Activated CD4-positive, alpha-beta memory T cell treated with anti-CD3 and anti-CD28 coated beads for 36 hours (primary cell): ENCODE results near the gene CPSF4. TPM values are rescaled to one million over a fixed set of nuclear protein-coding genes. Genes with fewer than 3 reads are reported as not detected.
"Not testable (repeated sequence)": the region's sequence is repeated elsewhere in the genome, so short reads cannot be mapped to it uniquely, and the experiment has no call there.

Experiments used
- CTCF ChIA-PET: fragments of 350-600 bp; sonication (Branson Sonifier 250); formaldehyde crosslinking; loops from one replicate; lab custom pipeline; 2021; ENCODE audit warnings: antibody characterized with exemption, inconsistent platforms; lab: Charles Lee
- POLR2A ChIA-PET: fragments of 350-600 bp; sonication (Branson Sonifier 250); formaldehyde crosslinking; loops from one replicate; lab custom pipeline; 2021; ENCODE audit warnings: antibody characterized with exemption; lab: Charles Lee
- DNase-seq: peaks from one replicate; pipeline ENCODE4 v3.0.0-alpha.2; 2020
- H3K27ac Mint-ChIP-seq: one replicate; pipeline ENCODE4 v1.8.0; 2021; ENCODE audit warnings: mixed read lengths
- H3K27me3 Mint-ChIP-seq: one replicate; pipeline ENCODE4 v1.8.0; 2021; ENCODE audit warnings: mixed read lengths
- H3K36me3 Mint-ChIP-seq: one replicate; pipeline ENCODE4 v1.8.0; 2021; ENCODE audit warnings: mixed read lengths
- H3K4me1 Mint-ChIP-seq: one replicate; pipeline ENCODE4 v1.8.0; 2021; ENCODE audit warnings: low read depth, mixed read lengths
- H3K4me3 Mint-ChIP-seq: one replicate; pipeline ENCODE4 v1.8.0; 2021; ENCODE audit warnings: mild to moderate bottlenecking, mixed read lengths
- H3K9me3 Mint-ChIP-seq: one replicate; pipeline ENCODE4 v1.8.0; 2021; ENCODE audit warnings: mixed read lengths
- intact Hi-C: fragments of 100-400 bp; cut with micrococcal nuclease; formaldehyde crosslinking; loops from one replicate; pipeline ENCODE4 v1.15.1; 2023
- total RNA-seq, 2 experiments: library from RNA; stranded (reverse); gene quantifications; one replicate each; pipeline ENCODE4 v1.2.3, GENCODE V29; 2021

Gene CPSF4
- total RNA-seq, 2 experiments from 2014 or later, result 57.7 to 60.3 TPM

DNA sequence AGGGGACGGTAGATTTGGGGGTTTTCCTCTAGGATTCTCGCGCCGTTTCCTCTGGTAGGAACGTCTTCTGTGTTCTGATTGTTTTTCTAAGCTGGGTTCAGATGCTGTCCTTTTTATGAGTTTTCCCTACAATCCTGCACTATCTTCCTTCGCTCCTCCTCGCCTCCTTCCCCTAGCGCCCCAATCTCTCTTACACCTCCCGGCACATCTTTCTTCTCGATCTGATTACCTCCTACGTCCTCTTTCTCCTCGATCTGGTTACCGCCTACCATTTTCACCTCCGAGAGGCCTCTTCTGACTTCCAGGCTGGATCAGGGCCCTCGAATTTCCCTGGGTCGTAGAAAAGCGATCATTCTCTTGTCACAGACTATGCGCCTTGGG lies 29.6 kb upstream of the CPSF4 start:
- Mint-ChIP-seq H3K4me3 (peak overlapping the region; percentile 99), H3K9me3 (no peaks in the 10 kb centered on the region), H3K27ac (peak overlapping the region; percentile 99), H3K36me3 (peaks cover 32% of the 10 kb centered on the region), H3K4me1 (peaks cover 39% of the 10 kb centered on the region), H3K27me3 (no peaks in the 10 kb centered on the region)
- intact Hi-C loops, result loop anchor here (2.0 to 10.0 kb wide), 5 partner anchors 16 to 1020 kb away; partner anchors contain the start of genes FAM200A, MEPCE, ZCWPW1 and ZNF394
- POLR2A ChIA-PET, result interaction anchor here (0.5 to 3.6 kb wide), 16 partner anchors 9 to 1767 kb away, joined by 3 to 27 read pairs (median 5); partner anchors contain the start of genes ARPC1B, CPSF4, PTCD1 and ZNF655
- peak; percentile 30 for DNase-seq
- CTCF ChIA-PET, result interaction anchor here (0.6 kb wide), 1 partner anchor 156 kb away, joined by 5 read pairs; no protein-coding TSS in a partner anchor

DNA sequence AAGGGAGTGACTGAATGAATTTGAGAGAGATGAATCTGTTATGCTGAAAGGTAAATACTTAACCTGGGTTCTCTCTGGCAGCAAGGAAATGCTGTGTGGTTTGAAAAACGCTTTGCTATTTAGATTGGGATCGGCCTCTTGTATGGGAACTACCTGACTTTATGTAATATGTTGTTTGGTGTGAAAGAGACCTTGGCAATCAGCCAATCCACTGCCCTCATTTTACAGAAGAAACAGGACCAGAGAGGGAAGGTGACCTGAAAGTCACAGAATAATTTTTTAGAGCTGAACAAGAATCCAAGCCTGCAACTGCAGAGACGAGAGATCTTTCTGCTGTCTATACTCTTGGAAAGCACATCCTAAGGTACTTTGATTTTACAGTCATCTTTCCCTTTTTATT lies 28.9 kb upstream of the CPSF4 start:
- DNase-seq, result no peak
- peak overlapping the region; percentile 99 for H3K4me3 Mint-ChIP-seq
- intact Hi-C loops, result loop anchor here (2.0 to 10.0 kb wide), 5 partner anchors 17 to 1019 kb away; partner anchors contain the start of genes FAM200A, MEPCE, ZCWPW1 and ZNF394
- H3K4me1 Mint-ChIP-seq, result peaks cover 37% of the 10 kb centered on the region
- H3K36me3 Mint-ChIP-seq, result peaks cover 33% of the 10 kb centered on the region
- ChIA-PET CTCF (no interaction called here), POLR2A (interaction anchor here (1.2 to 3.6 kb wide), 6 partner anchors 10 to 80 kb away, joined by 3 to 27 read pairs (median 8); partner anchors contain the start of gene ARPC1B)
- H3K27me3 Mint-ChIP-seq, result no peaks in the 10 kb centered on the region
- peak overlapping the region; percentile 99 for H3K27ac Mint-ChIP-seq
- H3K9me3 Mint-ChIP-seq, result no peaks in the 10 kb centered on the region

DNA sequence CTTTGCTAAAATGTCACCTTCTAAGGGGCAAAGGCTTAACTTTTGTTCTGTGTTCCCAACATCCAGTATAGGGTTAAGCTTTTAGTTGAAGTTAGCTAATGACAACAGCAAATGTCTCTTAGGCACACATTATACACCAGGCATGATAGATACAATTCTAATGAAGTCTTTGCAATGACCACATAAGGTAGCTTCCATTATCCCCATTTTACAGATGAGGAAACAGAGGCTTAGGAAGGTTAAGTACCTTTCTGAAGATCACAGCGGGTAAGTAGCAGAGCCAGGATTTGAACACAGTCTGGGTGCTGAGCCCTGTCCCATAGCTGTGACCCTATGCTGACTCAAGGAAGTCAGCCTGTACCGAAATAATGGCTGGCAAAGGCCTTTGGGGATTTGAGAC lies 28.1 kb upstream of the CPSF4 start:
- CTCF ChIA-PET, result no interaction called here

DNA sequence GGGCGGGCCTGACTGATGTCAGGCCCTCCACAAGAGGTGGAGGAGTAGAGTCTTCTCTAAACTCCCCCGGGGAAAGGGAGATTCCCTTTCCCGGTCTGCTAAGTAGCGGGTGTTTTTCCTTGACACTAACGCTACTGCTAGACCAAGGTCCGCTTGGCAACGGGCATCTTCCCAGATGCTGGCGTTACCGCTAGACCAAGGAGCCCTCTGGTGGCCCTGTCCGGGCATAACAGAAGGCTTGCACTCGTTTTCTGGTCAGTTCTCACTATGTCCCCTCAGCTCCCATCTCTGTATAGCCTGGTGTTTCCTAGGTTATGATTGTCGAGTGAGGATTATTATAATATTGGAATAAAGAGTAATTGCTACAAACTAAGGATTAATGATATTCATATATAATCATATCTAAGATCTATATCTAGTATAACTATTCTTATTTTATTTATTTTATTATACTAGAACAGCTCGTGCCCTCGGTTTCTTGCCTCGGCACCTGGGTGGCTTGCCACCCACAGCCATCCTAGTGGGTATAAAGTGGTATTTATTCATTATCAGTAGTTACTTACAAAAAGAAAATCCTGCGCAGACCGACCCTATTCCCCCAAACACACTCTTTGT lies 23.1 kb upstream of the CPSF4 start:
- CTCF ChIA-PET, result interaction anchor here (0.8 to 1.0 kb wide), 3 partner anchors 8 to 33 kb away, joined by 3 to 4 read pairs (median 3); no protein-coding TSS in a partner anchor
- intact Hi-C loops, H3K9me3 Mint-ChIP-seq, H3K27me3 Mint-ChIP-seq, POLR2A ChIA-PET, H3K4me3 Mint-ChIP-seq: not testable (repeated sequence)
- Mint-ChIP-seq H3K27ac (peak overlapping the region; percentile 16), H3K4me1 (peaks cover 16% of the 10 kb centered on the region), H3K36me3 (peaks cover 52% of the 10 kb centered on the region)
- peak; percentile 50 for DNase-seq

More for the DNA sequence above, 28.1 kb upstream of the CPSF4 start:
- no peak for DNase-seq
- H3K36me3 Mint-ChIP-seq, result peaks cover 38% of the 10 kb centered on the region
- H3K9me3 Mint-ChIP-seq, result no peaks in the 10 kb centered on the region
- POLR2A ChIA-PET, result no interaction called here
- H3K27ac Mint-ChIP-seq, result peak overlapping the region; percentile 58
- peaks cover 36% of the 10 kb centered on the region for H3K4me1 Mint-ChIP-seq
- H3K4me3 Mint-ChIP-seq, result peak overlapping the region; percentile 99
- H3K27me3 Mint-ChIP-seq, result no peaks in the 10 kb centered on the region
- intact Hi-C loops, result no loop called here

DNA sequence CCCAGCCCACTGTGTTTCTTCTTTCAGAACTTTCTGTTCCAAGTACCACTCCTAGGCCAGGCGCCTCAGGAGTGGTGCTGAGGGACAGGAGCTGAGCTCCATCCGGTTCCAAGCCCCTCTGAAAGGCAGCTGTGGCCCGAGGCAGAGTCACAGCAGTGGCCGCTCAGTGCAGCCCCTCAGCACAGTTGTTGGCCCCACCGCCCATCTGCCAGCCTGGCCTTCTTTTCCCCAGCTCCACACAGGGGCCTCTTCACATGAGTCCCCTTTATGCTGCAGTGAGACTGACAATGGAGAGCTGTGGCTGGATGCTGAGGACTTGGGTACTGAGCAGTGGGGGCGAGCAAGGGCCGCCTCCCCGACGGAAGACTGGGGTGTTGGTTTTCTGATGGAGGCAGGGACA lies 20.5 kb upstream of the CPSF4 start:
- DNase-seq, result no peak
- H3K27me3 Mint-ChIP-seq, result no peaks in the 10 kb centered on the region
- CTCF ChIA-PET, result no interaction called here
- POLR2A ChIA-PET, result no interaction called here
- peaks cover 9% of the 10 kb centered on the region for H3K4me1 Mint-ChIP-seq
- no peak overlapping the region for H3K27ac Mint-ChIP-seq
- intact Hi-C loops, result no loop called here
- no peaks in the 10 kb centered on the region for H3K9me3 Mint-ChIP-seq
- H3K36me3 Mint-ChIP-seq, result peaks cover 34% of the 10 kb centered on the region
- H3K4me3 Mint-ChIP-seq, result no peak overlapping the region

DNA sequence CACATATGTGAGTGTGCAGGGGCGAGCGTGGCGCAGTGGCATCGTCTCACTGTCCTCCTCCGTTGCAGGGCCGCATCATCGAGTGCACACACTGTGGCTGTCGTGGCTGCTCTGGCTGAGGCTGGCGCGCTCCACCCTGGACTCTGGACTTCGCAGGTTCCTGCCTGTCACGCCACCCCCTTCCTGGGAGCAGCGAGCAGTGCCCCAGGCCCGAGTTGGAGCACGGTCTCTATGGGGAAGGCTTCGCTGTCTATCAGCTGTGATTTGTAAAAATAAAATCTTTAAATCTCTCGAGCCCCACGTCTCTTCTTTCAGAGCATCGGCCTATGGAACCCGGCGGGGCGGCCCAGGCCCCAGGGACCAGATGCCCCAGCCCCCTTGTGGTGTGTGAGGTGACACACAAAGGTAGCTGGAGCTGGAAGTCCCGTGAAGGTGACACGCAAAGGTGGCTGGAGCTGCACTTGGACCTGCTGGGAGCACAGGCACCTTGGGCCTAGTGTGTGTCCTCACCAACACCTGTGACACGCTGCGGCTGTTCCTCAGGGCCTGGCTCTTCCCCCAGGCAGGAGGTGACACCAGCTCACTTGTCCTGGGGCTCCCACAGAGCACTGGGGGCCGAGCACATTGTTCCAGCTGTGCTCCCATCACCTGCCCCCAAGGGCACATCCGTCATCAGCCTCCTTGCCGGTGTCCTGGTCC lies 19.3 kb upstream of the CPSF4 start:
- Mint-ChIP-seq H3K36me3 (peaks cover 33% of the 10 kb centered on the region), H3K4me3 (no peak overlapping the region), H3K9me3 (no peaks in the 10 kb centered on the region), H3K27ac (no peak overlapping the region), H3K27me3 (no peaks in the 10 kb centered on the region), H3K4me1 (peaks cover 8% of the 10 kb centered on the region)
- intact Hi-C loops, result no loop called here
- DNase-seq, result no peak
- ChIA-PET POLR2A (interaction anchor here (2.1 kb wide), 1 partner anchor 12 kb away, joined by 7 read pairs; the partner anchor contains the start of genes BUD31 and PDAP1), CTCF (interaction anchor here (0.8 kb wide), 1 partner anchor 44 kb away, joined by 3 read pairs; no protein-coding TSS in a partner anchor)

DNA sequence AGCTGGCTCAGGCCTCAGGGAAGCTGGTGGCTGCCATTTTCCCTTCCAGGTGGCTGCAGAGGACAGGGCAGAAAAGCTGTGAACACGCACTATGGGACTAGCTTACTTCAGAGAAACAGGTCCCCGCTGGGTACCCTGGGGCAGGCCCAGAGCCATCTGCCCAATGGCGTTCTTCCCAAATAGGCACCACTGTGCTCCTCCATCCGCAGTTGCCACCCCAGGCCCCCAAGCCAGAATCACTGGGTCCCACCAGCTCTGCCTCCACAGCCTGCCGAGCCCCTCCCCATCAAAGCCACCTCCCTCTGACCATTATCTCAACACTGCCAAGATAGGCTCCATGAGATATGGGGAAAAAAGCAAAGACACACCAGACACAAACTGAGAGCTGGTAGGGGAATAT lies 18.5 kb upstream of the CPSF4 start:
- H3K4me1 Mint-ChIP-seq, result peaks cover 6% of the 10 kb centered on the region
- H3K27ac Mint-ChIP-seq, result no peak overlapping the region
- POLR2A ChIA-PET, result interaction anchor here (0.6 to 2.1 kb wide), 3 partner anchors 12 to 77 kb away, joined by 3 to 7 read pairs (median 3); partner anchors contain the start of genes BUD31 and PDAP1
- CTCF ChIA-PET, result interaction anchor here (0.8 kb wide), 1 partner anchor 44 kb away, joined by 3 read pairs; no protein-coding TSS in a partner anchor
- H3K9me3 Mint-ChIP-seq, result no peaks in the 10 kb centered on the region
- intact Hi-C loops, result no loop called here
- H3K27me3 Mint-ChIP-seq, result no peaks in the 10 kb centered on the region
- H3K4me3 Mint-ChIP-seq, result no peak overlapping the region
- peaks cover 27% of the 10 kb centered on the region for H3K36me3 Mint-ChIP-seq
- DNase-seq, result no peak

DNA sequence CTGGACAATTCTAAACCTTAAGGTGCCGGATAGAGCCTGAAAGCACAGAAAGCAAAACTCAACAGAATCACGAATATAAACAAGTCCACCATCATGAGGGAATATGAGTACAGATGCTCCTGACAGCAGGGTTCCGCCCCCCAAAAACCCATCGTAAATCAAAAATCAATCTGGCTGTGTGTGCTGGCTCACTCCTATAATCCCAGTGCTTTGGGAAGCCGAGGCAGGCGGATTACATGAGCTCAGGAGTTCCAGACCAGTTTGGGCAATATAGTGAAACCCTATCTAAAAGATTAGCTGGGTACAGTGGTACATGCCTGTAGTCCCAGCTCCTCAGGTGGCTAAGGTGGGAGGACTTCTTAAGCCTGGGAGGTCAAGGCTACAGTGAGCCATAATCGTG lies 17.8 kb upstream of the CPSF4 start:
- no peak overlapping the region for H3K4me3 Mint-ChIP-seq
- ChIA-PET POLR2A (interaction anchor here (2.1 kb wide), 1 partner anchor 13 kb away, joined by 7 read pairs; the partner anchor contains the start of genes BUD31 and PDAP1), CTCF (no interaction called here)
- H3K9me3 Mint-ChIP-seq, result no peaks in the 10 kb centered on the region
- intact Hi-C loops, result no loop called here
- H3K27ac Mint-ChIP-seq, result no peak overlapping the region
- H3K36me3 Mint-ChIP-seq, result peaks cover 28% of the 10 kb centered on the region
- no peak for DNase-seq
- no peaks in the 10 kb centered on the region for H3K27me3 Mint-ChIP-seq
- H3K4me1 Mint-ChIP-seq, result peaks cover 3% of the 10 kb centered on the region

DNA sequence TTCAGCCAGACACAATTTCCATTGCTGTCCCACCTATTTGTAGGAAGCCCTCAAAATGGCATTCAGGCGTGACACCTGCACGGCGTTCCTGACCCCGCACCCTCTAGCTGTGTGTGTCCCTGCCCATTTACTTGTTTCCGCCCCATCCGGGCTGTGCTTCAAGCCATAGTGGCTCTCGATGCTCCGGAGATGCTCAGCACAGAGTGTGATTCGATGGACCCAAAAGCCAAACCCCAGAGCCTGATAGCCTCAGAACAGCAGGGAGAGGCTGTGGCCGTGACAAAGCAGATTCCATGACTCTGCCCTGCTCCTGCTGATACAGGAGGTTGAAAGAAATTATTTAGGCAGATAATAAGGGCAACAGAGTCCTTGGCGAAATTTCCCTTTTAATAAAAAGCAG lies 16.6 kb upstream of the CPSF4 start:
- H3K27ac Mint-ChIP-seq, result no peak overlapping the region
- H3K4me3 Mint-ChIP-seq, result no peak overlapping the region
- ChIA-PET POLR2A (interaction anchor here (0.6 to 1.0 kb wide), 3 partner anchors 11 to 136 kb away, joined by 3 to 7 read pairs (median 3); no protein-coding TSS in a partner anchor), CTCF (no interaction called here)
- no peaks in the 10 kb centered on the region for H3K4me1 Mint-ChIP-seq
- no peaks in the 10 kb centered on the region for H3K9me3 Mint-ChIP-seq
- peaks cover 21% of the 10 kb centered on the region for H3K36me3 Mint-ChIP-seq
- no peak for DNase-seq
- intact Hi-C loops, result no loop called here
- H3K27me3 Mint-ChIP-seq, result no peaks in the 10 kb centered on the region

DNA sequence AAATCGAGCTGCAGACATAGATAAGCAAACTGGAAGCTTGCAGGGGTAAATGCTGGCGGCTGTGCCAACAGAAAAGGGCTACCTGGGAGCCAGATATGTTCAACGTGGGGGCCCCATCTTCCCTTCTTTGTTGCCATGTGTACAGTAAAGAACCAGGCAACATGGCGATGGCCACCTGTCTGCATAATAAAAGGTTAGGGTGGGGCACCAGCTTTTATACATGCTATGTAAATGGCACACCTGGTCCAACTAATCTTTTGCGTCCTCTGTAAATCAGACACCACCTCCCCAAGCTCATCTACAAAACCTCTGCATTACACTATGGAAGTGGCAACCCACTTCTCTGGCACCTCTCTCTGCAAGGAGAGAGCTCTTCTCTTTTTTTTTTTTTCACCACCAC lies 16.1 kb upstream of the CPSF4 start:
- H3K36me3 Mint-ChIP-seq, result peaks cover 16% of the 10 kb centered on the region
- no peak overlapping the region for H3K4me3 Mint-ChIP-seq
- no peaks in the 10 kb centered on the region for H3K9me3 Mint-ChIP-seq
- intact Hi-C loops, result no loop called here
- no peak for DNase-seq
- POLR2A ChIA-PET, result interaction anchor here (0.6 to 1.9 kb wide), 4 partner anchors 11 to 135 kb away, joined by 3 to 7 read pairs (median 5); no protein-coding TSS in a partner anchor
- CTCF ChIA-PET, result no interaction called here
- no peak overlapping the region for H3K27ac Mint-ChIP-seq
- no peaks in the 10 kb centered on the region for H3K27me3 Mint-ChIP-seq
- no peaks in the 10 kb centered on the region for H3K4me1 Mint-ChIP-seq

DNA sequence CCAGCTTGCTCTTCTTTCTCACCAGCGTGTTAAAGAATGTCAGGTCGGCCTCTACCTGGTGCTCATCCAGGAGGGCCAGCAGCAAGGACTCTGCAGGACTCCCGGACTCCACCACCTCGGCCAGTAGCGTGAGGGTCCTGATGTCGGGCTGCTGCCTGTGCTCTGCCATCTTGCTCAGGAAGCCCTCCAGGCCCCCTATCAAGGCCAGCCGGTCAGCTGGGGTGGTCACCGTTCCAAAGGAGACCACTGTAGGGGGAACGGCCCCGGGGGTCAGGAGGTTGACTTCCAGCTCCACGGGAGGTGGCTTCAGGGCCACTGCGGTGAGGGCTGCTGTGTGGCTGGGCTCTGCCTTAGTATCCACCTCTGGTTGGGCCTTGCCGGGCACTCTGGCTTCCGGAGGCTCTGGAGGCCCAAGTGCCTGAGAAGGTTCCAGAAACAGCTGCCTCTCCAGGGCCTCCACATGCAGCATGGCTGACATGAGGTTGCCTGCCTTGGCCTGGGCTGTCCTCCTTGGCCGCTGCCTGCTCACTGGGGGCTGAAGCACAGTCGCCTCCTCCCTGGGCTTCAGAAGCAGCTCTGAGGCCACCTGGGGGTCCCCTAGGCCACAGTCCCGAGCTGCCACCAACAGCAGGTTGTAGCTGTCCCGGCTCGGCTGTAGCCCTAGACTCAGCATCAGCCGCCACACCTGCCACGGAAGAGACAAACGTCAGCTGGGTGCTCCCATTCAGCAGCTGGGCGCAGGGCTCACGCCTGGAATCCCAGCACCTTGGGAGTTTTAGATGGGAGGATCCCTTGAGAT lies 13.6 kb upstream of the CPSF4 start:
- POLR2A ChIA-PET, result no interaction called here
- CTCF ChIA-PET, result interaction anchor here (0.9 kb wide), 1 partner anchor 11 kb away, joined by 3 read pairs; no protein-coding TSS in a partner anchor
- no peak overlapping the region for H3K4me3 Mint-ChIP-seq
- no peak overlapping the region for H3K27ac Mint-ChIP-seq
- no peaks in the 10 kb centered on the region for H3K27me3 Mint-ChIP-seq
- no peaks in the 10 kb centered on the region for H3K4me1 Mint-ChIP-seq
- intact Hi-C loops, result no loop called here
- DNase-seq, result no peak
- H3K9me3 Mint-ChIP-seq, result no peaks in the 10 kb centered on the region
- peaks cover 9% of the 10 kb centered on the region for H3K36me3 Mint-ChIP-seq
